ENCODE results near the gene PIEZO2.

The PIEZO2 gene

GRCh38 chr18:10798727-10799550 lies 350.4 kb downstream of the PIEZO2 start:
- in situ Hi-C loops (cut with HindIII; ENCODE audit: low sequenced_read_pairs), result no loop called here
- no peak for TF ChIP-seq CTCF (IDR thresholded peaks at IDR 0.05; ENCODE audit: low read depth, low read length, missing control alignments)
- H3K4me3 ChIP-seq (ENCODE audit: low read depth, low read length), result no peak overlapping the region
- no peak for DNase-seq (ENCODE audit: low read depth)

GRCh38 chr18:10797896-10798295 lies 351.5 kb downstream of the PIEZO2 start:
- in situ Hi-C loops (cut with HindIII; ENCODE audit: low sequenced_read_pairs), result no loop called here
- TF ChIP-seq CTCF (IDR thresholded peaks at IDR 0.05; ENCODE audit: low read depth, low read length, missing control alignments), result no peak
- no peak for DNase-seq (ENCODE audit: low read depth)
- H3K4me3 ChIP-seq (ENCODE audit: low read depth, low read length), result no peak overlapping the region

- TF ChIP-seq CTCF (IDR thresholded peaks at IDR 0.05; ENCODE audit: low read depth, low read length, missing control alignments), result no peak
- no peak overlapping the region for H3K4me3 ChIP-seq (ENCODE audit: low read depth, low read length)
- in situ Hi-C loops (cut with HindIII; ENCODE audit: low sequenced_read_pairs), result no loop called here
- DNase-seq (ENCODE audit: low read depth), result no peak
Observed at GRCh38 chr18:10794771-10795170, 354.6 kb downstream of the PIEZO2 start.

GRCh38 chr18:10793730-10794370 lies 355.5 kb downstream of the PIEZO2 start:
- in situ Hi-C loops (cut with HindIII; ENCODE audit: low sequenced_read_pairs), result no loop called here
- no peak overlapping the region for H3K4me3 ChIP-seq (ENCODE audit: low read depth, low read length)
- TF ChIP-seq CTCF (IDR thresholded peaks at IDR 0.05; ENCODE audit: low read depth, low read length, missing control alignments), result no peak
- no peak for DNase-seq (ENCODE audit: low read depth)

- in situ Hi-C loops (cut with HindIII; ENCODE audit: low sequenced_read_pairs), result no loop called here
- no peak for DNase-seq (ENCODE audit: low read depth)
- no peak overlapping the region for H3K4me3 ChIP-seq (ENCODE audit: low read depth, low read length)
- TF ChIP-seq CTCF (IDR thresholded peaks at IDR 0.05; ENCODE audit: low read depth, low read length, missing control alignments), result no peak
Observed at GRCh38 chr18:10792181-10792580, 357.2 kb downstream of the PIEZO2 start.

- in situ Hi-C loops (cut with HindIII; ENCODE audit: low sequenced_read_pairs), result no loop called here
- no peak for TF ChIP-seq CTCF (IDR thresholded peaks at IDR 0.05; ENCODE audit: low read depth, low read length, missing control alignments)
- no peak overlapping the region for H3K4me3 ChIP-seq (ENCODE audit: low read depth, low read length)
- DNase-seq (ENCODE audit: low read depth), result no peak
Observed at GRCh38 chr18:10791169-10791831, 358.1 kb downstream of the PIEZO2 start.

Data from astrocyte of the cerebellum (primary cell).